NCI-H1436 treated with DMSO at 0.1 percent for 48 hours (cell line): ENCODE results near the gene TTC33.
"Not testable (repeated sequence)": the region's sequence is repeated elsewhere in the genome, so short reads cannot be mapped to it uniquely, and the experiment has no call there.

ENCODE experiments used
- DNase-seq: peaks from one replicate; lab custom pipeline; 2025; lab: John Stamatoyannopoulos, UW

The TTC33 gene

DNA sequence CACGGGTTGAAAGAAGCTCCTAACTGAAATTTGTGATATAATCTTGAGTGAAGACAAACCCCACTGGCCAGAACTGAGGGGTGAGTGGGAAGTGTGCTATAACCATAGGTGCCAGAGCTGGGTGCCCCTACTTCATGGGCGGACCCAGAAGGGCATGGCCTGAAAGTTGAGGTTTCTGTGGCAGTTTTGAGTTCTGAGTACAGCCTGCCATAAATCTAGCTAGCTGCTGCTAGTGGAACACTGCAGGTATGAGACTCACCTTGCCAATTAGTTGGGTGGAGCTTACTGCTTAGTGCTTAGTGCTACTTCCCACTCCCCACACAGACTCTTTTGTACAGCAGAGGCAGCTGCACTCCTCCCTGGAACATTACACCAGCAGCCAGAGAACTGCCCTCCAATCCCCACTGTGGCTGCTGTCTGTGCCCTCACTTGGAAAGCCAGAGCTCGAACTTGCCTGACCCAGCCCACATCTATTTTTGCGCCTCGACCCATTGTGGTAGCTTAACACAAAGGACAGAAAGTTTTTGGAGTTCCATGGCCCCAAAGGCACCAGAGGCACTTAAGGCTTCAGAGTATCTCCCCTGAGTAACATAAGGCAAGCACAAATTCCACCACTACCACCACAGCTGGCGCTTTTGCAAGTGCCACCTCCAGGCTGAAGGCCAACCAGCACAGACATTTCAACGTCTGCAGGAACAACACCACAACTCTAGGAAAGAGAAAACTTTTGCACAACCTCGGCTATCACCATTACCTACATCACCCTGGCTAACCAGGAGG, 103.1 kb downstream of the TTC33 start:
- no peak for DNase-seq

DNA sequence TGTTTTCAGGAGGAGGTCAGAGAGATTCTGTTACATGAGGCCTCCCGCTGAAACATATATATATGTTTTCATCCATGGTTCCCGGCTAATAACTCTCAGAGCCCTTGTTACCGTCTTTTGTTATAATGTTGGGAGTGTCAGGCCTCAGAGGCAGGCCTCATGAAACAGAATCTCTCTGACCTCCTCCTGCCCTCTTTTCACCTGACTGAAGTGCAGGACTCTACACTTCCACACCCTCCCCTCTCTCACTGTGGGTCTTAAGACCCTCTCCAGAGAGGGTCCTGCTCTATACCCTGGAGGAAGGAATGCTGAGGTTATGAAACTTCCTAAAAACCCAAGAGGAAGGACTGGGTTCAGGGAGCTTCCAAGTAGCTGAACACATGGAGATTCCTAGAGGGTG, 104.6 kb downstream of the TTC33 start:
- DNase-seq: no peak

DNA sequence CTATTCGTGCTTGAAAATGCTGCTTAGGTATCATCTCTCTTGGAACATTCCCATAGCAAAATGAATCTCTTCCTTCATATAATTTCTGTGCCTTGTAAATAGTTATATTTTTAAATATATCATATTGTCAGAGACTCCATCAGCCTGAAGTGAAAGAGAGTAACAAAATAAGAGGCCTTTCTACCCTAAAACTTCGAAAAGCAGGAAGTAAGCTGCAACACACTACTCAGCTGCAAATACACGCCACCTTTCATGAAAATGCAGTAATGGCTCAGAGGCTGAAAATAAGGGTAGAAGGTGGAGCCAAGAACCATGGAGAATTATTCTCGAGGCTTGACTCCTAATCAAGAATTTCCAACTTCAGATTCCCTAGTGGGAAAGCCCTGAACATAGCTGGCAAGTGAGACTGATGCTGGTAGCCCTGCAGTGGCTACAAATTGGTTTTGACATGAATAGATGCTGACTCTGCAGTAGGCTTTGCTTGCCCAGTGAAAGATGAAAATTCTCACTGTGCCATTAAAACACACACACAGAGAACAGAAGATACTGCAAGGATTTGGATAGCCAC, 106.2 kb downstream of the TTC33 start:
- no peak for DNase-seq

DNA sequence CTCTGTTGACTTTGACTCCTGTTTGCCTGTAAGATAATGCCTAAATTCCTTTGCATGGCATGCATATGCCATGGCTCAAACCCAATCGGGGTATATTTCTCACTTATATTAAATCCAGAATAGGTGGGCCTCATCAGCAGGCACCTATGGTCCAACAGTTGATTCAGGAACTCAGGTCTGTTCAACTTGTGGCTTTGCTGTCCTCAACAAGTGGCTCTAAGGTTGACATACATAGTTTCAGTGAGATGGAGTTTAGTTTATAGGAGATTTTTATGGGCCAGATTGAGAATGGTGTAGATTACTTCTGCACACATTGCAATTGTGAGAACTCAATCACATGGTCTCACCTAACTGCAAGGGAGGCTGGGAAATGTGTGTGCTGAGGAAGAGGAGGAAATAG, 107.6 kb downstream of the TTC33 start:
- no peak for DNase-seq

DNA sequence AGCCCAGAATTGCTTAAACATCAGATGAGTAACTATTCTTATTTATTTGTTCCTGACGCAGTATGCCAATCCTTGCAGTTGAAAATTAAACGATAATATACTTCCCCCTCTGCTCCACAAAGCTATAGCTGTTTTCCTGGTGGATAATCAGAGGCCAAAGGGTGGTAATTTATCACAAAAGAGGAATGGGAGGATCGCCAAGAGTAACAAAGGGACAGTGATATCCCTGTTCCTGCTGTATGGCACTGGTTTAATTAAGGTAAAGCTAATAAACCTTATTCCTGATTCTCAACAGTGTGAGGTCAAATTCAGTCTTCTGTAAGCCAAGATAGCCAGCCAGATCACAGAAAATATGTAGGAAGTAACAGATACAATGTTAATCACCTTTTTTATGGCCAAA, 109.5 kb downstream of the TTC33 start:
- DNase-seq: no peak

DNA sequence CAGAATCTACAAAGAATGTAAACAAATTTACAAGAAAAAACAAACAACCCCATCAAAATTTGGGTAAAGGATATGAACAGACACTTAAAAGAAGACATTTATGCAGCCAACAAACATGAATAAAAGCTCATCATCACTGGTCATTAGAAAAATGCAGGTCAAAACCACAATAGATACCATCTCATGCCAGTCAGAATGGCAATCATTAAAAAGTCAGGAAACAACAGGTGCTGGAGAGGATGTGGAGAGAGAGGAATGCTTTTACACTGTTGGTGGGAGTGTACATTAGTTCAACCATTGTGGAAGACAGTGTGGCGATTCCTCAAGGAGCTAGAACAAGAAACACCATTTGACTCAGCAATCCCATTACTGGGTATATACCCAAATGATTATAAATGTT, 116.2 kb downstream of the TTC33 start:
- not testable (repeated sequence) for DNase-seq

DNA sequence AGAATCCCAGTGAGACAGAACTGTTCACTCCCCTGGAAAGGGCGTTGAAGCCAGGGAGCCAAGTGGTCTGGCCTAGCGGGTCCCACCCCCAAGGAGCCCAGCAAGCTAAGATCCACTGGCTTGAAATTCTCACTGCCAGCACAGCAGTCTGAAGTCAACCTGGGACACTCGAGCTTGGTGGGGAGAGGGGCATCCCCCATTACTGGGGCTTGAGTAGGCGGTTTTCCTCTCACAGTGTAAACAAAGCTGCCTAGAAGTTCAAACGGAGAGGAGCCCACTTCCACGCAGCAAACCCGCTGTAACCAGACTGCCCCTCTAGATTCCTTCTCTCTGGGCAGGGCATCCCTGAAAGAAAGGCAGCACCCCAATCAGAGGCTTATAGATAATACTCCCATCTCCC, 121.2 kb downstream of the TTC33 start:
- no peak for DNase-seq

DNA sequence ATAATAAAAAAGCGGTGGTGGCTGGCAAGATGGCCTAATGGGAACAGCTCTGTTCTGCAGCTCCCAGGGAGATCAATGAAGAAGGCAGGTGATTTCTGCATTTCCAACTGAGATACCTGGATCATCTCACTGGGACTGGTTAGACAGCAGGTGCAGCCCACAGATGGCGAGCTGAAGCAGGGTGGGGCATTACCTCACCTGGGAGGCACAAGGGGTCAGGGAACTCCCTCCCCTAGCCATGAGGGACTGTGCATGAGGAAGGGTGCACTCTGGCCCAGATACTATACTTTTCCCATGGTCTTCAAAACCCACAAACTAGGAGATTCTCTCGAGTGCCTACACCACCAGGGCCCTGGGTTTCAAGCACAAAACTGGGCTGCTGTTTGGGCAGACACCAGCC, 121.6 kb downstream of the TTC33 start:
- DNase-seq: no peak

DNA sequence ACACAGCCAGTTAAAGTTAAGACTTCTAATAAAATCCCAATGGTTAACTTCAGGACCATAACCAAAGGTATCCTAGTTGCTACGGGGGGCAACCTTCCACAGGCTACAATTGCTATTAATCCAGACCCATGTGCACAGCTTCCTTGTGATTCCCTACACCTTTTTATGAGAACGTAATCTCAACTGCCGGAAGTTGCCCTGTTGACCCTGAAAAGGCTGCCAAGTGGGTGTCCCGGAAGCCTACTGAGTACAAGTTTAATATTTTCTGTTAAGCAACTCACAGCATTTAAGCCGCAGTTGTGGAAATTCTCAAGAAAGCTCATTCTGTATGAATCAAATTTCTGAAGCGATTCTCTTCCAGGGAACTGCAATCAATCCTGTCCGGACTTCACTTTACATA, 124.5 kb downstream of the TTC33 start:
- no peak for DNase-seq

DNA sequence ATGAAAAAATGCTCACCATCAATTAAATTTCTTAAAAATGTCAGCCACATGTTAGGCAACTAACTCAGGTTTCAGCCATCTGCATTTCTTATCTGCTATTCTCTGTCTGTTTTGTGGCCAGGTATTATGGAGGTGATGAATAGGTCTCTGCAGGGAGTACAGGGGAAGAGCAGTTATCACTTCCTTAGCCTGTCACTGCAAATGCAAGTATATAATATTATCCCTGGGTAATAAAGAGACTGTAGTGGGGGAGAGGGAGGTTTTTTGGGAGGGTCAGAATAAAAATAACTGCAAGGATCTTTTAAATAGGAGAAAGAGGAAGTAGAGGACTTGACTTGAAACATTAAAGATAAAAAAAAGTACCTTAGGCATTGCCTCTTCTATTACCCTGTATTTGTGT, 125.6 kb downstream of the TTC33 start:
- DNase-seq: no peak

DNA sequence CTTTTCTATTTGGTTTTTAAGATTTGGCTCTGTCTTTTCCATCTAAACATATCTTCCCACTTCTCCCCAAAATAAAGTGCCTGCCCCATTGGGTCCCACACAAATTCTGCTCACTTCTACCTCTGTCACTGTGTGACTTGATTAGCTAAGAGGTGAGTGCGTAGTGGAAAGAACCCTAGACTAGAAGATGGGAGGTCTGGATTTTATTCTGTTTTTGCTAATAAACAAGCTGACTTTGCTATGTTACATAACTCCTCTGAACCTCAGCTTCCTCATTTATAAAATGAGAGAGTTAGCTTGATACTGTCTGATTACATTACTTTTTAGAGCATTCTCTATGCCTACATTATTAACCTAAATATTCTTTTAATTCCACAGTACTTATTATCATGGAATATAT, 127.4 kb downstream of the TTC33 start:
- no peak for DNase-seq

DNA sequence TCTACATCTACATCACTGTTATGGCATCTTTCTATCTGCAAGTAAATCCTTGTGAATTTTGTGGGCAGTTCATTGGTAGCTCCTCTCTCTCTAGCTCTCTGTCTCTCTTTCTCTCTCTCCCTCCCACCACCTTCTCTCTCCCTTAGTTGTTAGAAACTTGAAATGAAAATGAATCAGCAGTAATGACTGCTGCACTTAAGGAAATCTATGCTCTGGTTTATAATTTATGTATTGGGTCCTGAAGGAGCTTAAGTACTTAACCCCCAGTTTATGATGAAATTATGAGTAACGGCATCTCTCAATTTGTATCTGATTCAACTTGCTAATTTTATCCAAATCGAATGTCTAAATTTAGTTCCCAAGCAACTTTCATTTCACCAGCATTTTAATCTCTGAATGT, 128.1 kb downstream of the TTC33 start:
- DNase-seq: no peak

DNA sequence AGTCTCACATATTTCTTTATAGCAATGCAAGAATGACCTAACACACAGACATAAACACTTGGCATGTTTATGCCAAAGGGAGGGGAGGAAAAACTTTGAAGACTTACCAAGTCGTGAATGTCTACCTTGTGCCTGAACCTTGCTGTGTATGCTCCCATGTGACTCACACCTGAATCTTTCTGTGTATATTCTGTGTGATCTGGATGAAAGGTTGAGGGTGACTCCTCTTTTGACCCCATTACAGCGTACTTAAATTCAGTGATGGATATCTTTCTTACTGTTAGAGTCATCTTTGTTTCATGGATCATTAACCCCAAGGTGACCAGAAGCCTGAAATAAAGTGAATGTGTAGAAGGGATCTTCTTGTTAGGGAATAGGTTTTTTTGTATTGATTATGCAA, 129.0 kb downstream of the TTC33 start:
- no peak for DNase-seq

DNA sequence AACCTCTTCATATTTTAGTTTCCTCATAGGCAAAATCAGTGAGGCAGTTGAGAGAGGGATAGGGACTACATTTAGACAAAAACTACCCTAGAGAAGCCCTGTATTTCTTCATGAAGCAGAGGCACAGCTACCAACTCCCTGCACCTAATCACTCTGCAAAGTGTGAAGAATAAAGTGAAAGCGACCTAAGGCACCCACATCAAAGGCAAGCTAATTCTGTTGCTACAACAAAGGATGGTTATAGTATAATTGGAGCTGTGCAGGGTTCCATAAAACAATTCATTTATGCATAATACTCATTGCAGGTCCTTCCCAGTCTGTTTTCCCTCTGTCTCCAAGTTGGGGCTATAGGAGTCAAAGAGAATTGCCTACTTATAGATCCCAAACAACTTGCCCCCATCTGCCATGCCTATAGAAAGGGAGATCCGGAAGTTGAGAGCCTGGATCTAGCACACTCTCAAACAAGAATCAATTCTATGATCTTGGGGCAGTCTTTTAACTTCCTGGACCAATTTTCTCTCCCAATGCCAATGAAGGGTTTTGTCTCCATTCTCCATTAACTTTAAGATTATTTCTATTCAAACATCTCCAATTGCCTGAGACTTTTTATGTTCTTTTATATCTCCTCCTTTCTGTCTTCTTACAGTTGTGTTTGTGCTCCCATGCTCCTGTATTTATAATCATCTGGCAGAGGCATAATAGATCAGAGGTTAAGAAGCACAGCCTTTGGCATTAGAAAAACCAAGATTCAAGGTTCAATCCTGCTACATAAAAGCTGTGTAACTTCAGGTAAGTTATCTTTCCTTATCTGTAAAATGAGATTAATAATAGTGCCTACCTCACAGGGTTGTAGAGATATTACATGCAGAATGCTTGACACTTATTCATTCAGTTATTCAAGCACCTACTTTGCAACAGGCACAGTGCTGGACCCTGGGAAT, 132.0 kb downstream of the TTC33 start:
- no peak for DNase-seq

DNA sequence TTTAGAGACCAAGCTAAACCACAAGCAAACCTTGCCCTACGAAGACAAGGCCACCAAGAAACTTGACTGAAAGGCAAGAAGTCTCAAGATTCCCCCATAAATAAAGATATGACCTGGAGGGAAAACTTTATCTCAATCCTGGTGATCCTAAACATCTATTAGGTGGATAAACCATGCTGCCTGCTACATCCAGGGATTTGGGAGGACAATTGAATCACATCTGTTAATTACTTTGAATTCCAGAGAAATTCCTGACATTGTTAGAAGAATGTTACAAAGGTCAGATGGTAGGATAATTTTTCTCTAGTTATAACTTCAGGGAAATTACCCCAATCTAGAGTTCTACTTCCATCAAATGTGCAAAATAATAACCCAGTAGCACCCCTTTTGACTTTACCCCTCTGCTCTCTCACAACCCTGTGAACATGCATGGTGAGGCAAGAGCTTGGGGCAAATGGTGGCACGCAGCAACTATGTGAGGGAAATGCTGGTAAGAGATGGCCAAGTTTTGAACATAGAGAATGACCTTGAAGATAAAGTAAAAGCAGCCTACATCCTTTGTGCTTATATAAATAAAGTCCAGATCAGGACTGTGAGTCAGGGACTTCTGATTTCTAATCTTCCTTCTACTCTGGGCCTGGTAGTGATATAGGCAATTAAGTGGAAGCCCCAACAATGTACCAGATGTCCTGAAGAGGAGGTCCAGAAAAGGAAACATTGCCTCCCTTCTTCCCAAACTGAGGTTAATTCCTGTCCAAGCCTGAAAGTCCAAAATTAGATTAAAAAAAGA, 133.1 kb downstream of the TTC33 start:
- DNase-seq: no peak

DNA sequence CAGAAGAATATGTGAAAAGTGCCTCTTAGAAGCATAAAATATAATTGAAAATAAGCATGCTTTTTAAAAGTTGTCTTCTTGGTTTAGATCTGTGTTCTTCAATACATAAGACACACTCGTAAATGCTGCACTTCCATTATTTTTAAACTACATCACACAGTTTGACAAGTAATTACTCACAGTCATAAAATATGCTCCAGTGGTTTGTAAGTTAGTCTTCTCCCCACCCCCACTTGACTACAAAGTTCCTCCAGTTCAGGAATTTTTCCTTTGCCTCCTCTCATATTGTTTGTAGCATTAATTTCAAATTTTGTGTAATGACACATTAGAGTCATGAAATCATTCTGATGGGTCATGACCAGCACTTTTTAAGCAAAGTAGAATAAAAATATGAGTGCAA, 136.3 kb downstream of the TTC33 start:
- no peak for DNase-seq

DNA sequence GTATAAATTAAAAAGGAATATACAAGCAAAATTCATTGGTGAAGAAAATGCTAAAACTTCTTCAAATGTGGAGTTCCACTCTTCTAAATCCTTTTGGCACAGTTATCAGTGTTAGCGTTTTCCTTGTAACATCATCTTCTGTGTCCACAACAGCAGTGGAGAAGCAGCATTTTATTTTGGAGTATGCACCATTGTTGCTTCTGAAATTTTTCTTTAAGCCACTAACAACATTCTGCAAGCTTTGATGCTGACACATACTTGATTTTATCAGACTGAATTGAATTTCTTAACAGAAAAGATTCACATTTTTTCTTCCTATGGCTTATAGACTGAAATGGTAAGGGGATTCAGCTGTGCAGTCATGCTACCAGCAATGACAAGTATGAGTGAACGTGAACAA, 136.8 kb downstream of the TTC33 start:
- DNase-seq: no peak

DNA sequence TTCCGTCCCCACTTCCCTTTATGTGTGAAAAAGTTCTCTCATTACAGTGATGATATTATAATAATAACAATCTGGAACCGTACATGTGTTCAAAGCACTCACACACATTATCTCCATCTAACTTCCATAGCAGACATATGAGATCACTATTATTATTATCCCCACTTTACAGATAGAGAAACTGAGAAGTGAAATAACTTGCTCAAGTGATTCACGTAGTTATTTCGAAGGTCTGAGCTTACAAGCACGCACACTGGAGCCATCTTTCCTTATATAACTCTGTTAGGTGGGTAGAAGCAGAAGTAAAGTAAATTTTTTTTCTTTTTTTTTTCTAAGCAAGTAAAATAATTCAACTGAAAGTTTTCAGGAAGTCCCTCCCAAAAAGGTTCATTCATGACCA, 139.0 kb downstream of the TTC33 start:
- DNase-seq: no peak

DNA sequence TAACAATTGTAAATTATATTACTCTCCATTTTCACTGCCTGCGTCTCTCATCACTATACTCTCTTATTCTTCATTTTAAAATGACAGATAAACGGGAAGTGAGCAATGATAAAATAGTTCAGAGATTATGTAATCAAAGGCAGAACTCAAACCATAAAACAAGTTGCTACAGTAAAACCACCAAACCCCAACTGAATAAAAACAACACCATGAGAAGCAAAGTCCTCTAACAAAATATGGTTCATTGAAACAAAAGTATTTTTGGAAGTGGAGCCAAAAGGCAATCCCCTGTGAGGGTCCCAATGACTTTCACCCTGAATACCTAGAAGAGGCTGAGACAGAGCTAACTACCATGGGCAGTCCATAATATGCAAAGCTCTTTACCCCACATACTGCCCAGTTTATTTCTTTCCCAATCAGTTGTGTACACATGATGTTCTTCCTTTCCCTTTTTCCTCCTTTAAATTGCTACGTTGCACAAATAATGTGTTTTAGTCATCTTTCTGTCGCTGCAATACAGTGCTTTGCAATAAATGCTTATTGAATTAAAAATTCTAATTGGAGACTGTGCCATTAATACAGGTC, 140.1 kb downstream of the TTC33 start:
- no peak for DNase-seq

DNA sequence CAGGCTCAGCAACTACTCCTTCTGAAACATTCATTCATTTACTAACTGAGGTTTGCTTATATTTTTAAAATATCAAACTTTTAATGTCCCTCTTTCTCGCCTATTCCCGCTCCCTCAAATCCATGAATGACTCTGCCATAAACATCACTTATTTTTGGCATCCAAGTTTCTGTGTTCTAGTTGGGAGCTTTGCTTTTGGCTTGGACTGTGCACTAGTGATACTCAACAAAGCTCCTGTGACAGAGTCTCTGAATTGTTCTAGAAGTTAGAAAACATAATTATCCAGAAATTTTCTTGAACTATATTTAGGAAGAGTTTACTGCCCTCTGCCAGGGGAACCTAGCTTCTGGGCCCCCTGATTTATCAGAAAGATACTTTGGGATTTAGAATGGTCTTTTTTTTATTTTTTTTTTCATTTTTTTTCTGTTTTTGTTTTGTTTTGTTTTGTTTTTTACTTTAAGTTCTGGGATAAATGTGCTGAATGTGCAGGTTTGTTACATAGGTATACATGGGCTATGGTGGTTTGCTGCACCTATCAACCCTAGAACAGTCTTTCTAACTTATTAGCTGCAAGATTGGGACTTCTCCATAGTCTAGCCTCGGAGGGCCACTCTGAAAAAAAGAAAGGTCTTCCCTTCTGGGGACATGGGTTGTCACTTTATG, 140.7 kb downstream of the TTC33 start:
- DNase-seq: no peak

DNA sequence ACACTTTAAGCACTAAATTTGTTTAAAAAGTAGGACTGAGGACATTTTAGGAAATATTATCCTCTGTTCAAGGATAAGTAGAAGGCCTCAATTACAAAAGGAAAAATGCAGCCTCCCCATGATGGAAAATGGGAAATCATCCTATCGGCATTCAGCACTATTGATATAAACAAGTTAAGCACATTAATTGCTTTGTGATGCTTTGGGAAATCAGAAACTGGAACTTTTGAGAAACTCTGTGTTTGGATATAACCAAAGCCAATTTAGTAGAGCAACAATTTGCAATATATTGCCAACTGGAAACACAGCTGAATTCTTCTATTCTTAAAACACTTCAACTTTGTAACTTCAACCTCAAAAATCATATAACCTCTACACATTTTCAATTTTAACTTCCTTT, 141.3 kb downstream of the TTC33 start:
- no peak for DNase-seq
